Fibroblast of lung (primary cell): ENCODE data around the gene RNLS.

ENCODE experiments used
- EZH2 ChIP-seq: IDR thresholded peaks from 2 replicates; pipeline ENCODE4 v1.5.1; 2012; ENCODE audit warnings: low read length, control low read depth, mild to moderate bottlenecking; ENCODE audit errors: missing control alignments
- TF ChIP-seq, protein P1 (sequence below), 2 donors: IDR thresholded peaks in 1 of 2; conservative IDR thresholded peaks in 1 of 2; 1 replicate in 1 of 2; 2 replicates in 1 of 2; pipeline ENCODE4 v1.5.1; 2011 to 2012; ENCODE audit warnings: low read length in 2 of 2, control low read depth in 1 of 2, inconsistent platforms in 1 of 2, low read depth in 1 of 2, mild to moderate bottlenecking in 1 of 2

DNA sequence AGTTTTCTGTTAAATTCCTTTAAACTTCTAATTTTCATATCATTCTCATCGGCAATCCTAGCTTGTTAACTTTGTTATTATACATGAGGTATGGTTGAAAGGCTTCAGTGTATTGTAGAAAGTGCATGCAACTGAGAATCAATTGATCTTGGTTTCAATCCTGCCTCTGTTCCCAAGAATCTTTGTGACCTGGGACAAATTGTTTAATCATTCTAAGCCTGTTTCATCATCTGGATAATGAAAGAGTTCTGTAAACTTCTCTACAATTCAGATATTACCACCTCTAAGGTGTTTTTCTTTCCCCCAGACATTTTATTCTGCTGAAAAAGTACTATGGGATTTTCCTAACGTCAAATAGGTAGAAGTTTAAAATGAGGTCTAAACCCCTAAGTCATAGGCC, 179.0 kb downstream of the RNLS start:
- TF ChIP-seq, protein P1, sequence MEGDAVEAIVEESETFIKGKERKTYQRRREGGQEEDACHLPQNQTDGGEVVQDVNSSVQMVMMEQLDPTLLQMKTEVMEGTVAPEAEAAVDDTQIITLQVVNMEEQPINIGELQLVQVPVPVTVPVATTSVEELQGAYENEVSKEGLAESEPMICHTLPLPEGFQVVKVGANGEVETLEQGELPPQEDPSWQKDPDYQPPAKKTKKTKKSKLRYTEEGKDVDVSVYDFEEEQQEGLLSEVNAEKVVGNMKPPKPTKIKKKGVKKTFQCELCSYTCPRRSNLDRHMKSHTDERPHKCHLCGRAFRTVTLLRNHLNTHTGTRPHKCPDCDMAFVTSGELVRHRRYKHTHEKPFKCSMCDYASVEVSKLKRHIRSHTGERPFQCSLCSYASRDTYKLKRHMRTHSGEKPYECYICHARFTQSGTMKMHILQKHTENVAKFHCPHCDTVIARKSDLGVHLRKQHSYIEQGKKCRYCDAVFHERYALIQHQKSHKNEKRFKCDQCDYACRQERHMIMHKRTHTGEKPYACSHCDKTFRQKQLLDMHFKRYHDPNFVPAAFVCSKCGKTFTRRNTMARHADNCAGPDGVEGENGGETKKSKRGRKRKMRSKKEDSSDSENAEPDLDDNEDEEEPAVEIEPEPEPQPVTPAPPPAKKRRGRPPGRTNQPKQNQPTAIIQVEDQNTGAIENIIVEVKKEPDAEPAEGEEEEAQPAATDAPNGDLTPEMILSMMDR (conservative IDR thresholded peaks at IDR 0.05 in 1 of 2, IDR thresholded peaks at IDR 0.05 in 1 of 2; ENCODE audit: low read depth in 1 of 2, low read length in 2 of 2): no peak
- no peak for TF ChIP-seq EZH2
